GM12864 (cell line): ENCODE results near the gene HNRNPK.

ENCODE experiments used
- DNase-seq: peaks from one replicate; pipeline ENCODE4 v3.0.0-alpha.2; 2011; ENCODE audit warnings: low read depth
- H3K4me3 ChIP-seq: 2 replicates; pipeline ENCODE4 v1.5.1; 2011; ENCODE audit warnings: mild to moderate bottlenecking, low read depth, low read length, control low read depth
- TF ChIP-seq, protein P1 (sequence below): IDR thresholded peaks from 2 replicates; pipeline ENCODE4 v1.5.1; 2011; ENCODE audit warnings: low read depth, mild to moderate bottlenecking, moderate library complexity, low read length, control low read depth, inconsistent platforms; ENCODE audit errors: missing control alignments

HNRNPK gene

DNA sequence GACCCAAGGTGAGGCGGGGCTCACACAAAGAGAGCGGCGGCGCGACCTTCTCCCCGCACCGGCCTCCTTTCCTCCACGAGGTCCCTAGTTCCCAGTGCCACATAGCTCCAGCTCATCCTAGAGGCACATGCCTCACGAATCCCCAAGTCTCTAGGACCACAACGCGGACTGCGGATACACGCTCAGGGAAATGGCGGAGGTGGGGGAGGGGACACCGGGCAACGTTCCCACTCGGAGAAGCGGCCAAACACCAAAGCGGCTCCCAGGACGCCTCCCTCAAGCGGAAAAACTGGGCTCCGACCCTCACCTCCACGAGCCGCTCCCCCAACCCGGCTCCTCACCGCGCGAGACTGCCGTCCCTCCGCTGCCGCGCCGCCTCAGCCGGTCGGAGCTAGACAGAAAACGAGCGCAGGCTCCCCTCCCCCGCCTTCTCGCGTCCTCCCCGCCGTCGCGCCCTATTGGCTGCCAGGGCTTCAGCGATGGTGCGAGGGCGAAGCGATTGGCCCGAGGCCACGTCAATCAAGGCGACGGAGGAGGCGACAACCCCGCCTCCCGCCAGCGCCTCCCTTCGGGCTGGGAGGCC is at the start of gene HNRNPK:
Gene HNRNPK (minus strand): TSS at position 404 of the 583 bp plus-strand sequence. CDS start 1,963 bp downstream, outside the sequence.
- TF ChIP-seq, protein P1, sequence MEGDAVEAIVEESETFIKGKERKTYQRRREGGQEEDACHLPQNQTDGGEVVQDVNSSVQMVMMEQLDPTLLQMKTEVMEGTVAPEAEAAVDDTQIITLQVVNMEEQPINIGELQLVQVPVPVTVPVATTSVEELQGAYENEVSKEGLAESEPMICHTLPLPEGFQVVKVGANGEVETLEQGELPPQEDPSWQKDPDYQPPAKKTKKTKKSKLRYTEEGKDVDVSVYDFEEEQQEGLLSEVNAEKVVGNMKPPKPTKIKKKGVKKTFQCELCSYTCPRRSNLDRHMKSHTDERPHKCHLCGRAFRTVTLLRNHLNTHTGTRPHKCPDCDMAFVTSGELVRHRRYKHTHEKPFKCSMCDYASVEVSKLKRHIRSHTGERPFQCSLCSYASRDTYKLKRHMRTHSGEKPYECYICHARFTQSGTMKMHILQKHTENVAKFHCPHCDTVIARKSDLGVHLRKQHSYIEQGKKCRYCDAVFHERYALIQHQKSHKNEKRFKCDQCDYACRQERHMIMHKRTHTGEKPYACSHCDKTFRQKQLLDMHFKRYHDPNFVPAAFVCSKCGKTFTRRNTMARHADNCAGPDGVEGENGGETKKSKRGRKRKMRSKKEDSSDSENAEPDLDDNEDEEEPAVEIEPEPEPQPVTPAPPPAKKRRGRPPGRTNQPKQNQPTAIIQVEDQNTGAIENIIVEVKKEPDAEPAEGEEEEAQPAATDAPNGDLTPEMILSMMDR = no peak
- peak within 1 kb of the TSS; percentile 67 for H3K4me3 ChIP-seq
- DNase-seq = peak; percentile 95

DNA sequence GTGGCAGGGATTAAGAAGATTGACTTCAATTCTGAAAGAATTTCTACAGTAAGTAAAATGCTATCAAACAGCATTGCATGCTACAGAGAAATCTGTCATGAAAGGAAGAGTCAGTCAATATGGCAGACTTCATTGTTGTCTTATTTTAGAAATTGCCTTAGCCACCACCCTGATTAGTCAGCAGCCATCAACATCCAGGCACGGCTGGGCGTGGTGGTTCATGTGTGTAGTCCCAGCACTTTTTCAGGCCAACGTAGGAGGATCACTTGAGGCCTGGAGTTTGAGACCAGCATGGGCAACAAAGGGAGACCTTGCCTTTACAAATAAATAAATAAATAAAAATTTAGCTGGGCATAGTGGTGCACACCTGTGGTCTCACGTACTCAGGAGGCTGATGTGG is 47.2 kb upstream of the HNRNPK start:
- TF ChIP-seq, protein P1 = no peak
- H3K4me3 ChIP-seq = no peak overlapping the region
- DNase-seq = no peak

DNA sequence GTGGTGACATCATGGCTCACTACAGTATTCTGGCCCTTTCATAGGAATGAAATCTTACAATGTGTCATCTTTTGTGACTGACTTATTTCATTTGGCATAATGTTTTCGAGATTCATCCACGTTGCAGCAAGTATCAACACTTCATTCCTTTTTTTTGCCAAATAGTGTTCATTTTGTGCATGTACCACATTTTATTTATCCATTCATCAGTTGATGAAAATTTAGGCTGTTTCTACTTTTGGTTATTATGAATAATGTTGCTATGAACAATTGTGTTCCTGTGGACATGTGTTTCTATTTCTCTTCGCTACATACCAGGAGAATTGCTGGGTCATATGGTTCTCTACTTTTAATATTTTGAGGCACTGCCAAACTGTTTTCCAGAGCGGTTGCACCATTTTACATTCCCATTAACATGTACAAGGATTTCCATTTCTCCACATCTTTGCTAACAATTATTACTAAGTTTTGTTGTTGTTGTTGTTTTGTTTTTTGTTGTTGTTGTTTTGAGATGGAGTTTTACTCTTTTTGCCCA is 44.1 kb upstream of the HNRNPK start:
- TF ChIP-seq, protein P1 = no peak
- H3K4me3 ChIP-seq = no peak overlapping the region
- DNase-seq = no peak

DNA sequence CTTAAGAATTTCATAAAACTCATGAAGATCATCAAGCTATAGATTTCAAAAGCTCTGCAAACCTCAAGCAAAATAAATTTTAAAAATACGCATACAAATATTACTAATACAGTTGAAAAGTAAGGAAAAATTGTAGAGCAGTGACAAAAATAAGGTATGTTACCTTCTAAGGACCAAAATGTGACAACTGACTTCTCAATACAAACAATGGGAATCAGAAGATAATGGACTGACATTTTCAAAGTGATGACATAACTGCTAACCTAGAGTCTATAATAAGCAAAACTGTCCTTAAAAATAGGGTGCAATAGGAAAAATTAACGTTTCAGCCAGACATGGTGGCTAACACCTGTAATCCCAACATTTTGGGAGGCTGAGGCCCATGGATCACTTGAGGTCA is 27.6 kb upstream of the HNRNPK start:
- no peak overlapping the region for H3K4me3 ChIP-seq
- no peak for DNase-seq
- TF ChIP-seq, protein P1 = no peak

DNA sequence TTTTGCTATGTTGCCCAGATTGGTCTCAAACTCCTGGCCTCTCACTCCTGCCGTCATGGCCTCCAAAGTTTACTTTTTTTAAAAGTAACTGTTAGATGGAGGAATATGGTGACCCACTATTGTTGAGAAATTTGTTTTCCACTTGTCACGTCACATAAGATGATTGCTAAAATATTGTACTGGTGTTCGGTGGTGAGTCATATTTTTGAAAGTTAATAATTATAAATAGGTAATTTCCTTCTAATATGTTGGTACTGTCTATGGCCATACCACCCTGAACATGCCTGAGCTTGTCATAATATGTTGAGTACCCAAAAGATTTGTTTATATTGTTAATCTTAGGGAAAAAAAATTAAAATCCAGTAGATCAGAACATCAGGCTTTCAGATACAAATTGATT is 23.2 kb upstream of the HNRNPK start:
- no peak for DNase-seq
- no peak overlapping the region for H3K4me3 ChIP-seq
- TF ChIP-seq, protein P1 = no peak

DNA sequence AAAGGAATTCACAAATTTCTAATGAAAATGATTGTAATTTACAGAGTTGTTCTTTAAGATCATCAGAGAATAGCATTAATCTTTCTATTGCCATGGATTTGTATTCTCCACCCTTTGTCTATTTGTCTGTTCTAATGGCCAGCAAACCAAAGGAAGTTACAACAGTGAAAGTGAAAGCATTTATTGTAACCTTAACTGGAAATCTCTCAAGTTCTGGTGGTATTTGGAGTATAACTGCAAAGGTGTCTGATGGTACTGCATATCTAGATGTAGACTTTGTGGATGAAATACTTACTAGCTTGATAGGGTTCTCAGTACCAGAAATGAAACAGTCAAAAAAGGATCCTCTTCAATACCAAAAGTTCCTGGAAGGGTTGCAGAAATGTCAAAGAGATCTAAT is 22.3 kb upstream of the HNRNPK start:
- DNase-seq = no peak
- TF ChIP-seq, protein P1 = no peak
- H3K4me3 ChIP-seq = no peak overlapping the region

DNA sequence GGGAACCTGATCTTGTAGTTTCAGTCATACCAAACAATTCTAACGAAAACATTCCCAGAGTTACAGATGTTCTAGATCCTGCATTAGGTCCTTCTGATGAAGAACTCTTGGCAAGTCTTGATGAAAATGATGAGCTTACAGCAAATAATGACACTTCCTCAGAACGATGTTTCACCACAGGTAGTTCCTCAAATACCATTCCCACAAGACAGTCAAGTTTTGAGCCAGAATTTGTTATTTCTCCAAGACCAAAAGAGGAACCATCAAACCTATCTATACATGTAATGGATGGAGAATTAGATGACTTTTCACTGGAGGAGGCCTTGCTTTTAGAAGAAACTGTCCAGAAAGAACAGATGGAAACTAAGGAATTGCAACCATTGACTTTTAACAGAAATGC is 21.6 kb upstream of the HNRNPK start:
- TF ChIP-seq, protein P1 = no peak
- no peak for DNase-seq
- no peak overlapping the region for H3K4me3 ChIP-seq
